Loucy (cell line): Measurements from ENCODE around the gene MRPL21.

Source experiments
- H2AFZ ChIP-seq: fragments of 200-600 bp; sonication (generic); 2 replicates; pipeline ENCODE4 v1.6.0; 2016; ENCODE audit warnings: antibody characterized with exemption, mild to moderate bottlenecking, low read length, moderate library complexity
- H3F3A ChIP-seq: fragments of 200-600 bp; 2 replicates; pipeline ENCODE4 v1.6.0; 2016; ENCODE audit warnings: antibody characterized with exemption, low read depth, mild to moderate bottlenecking
- H3K27me3 ChIP-seq: fragments of 200-600 bp; sonication (generic); 2 replicates; pipeline ENCODE4 v1.6.1; 2014; ENCODE audit warnings: low read length, mild to moderate bottlenecking; ENCODE audit not compliant: insufficient read depth, poor library complexity, severe bottlenecking
- H3K36me3 ChIP-seq: fragments of 200-600 bp; sonication (generic); 2 replicates; pipeline ENCODE4 v1.6.1; 2016; ENCODE audit warnings: low read length; ENCODE audit not compliant: insufficient read depth
- H3K4me1 ChIP-seq: fragments of 200-600 bp; sonication (generic); 2 replicates; pipeline ENCODE4 v1.5.1; 2014; ENCODE audit warnings: low read length, mild to moderate bottlenecking; ENCODE audit not compliant: insufficient read depth, poor library complexity, severe bottlenecking
- H3K4me2 ChIP-seq: fragments of 200-600 bp; sonication (generic); 2 replicates; pipeline ENCODE4 v1.6.0; 2014; ENCODE audit warnings: antibody characterized with exemption, low read length, low read depth, mild to moderate bottlenecking; ENCODE audit not compliant: poor library complexity, severe bottlenecking
- H3K4me3 ChIP-seq: fragments of 200-600 bp; sonication (generic); 2 replicates; pipeline ENCODE4 v1.5.1; 2014; ENCODE audit warnings: low read length, mild to moderate bottlenecking, mixed read lengths; ENCODE audit not compliant: poor library complexity, severe bottlenecking
- H3K79me2 ChIP-seq: fragments of 200-600 bp; sonication (generic); 2 replicates; pipeline ENCODE4 v1.6.1; 2014; ENCODE audit warnings: low read length; ENCODE audit not compliant: insufficient read depth
- H3K9ac ChIP-seq: fragments of 200-600 bp; sonication (generic); 2 replicates; pipeline ENCODE4 v1.6.0; 2014; ENCODE audit warnings: mild to moderate bottlenecking, low read depth, low read length, moderate library complexity; ENCODE audit not compliant: poor library complexity, severe bottlenecking
- H3K9me2 ChIP-seq: fragments of 200-600 bp; sonication (generic); replicated peaks from 2 replicates; pipeline ENCODE4 v1.6.1; 2016; ENCODE audit warnings: low read depth, low read length, mixed read lengths
- H3K9me3 ChIP-seq: fragments of 200-600 bp; sonication (generic); 2 replicates; pipeline ENCODE4 v1.6.1; 2014; ENCODE audit warnings: mild to moderate bottlenecking, antibody characterized with exemption, low read length, low read depth; ENCODE audit not compliant: insufficient read depth
- H4K20me1 ChIP-seq: fragments of 200-600 bp; sonication (generic); 2 replicates; pipeline ENCODE4 v1.6.0; 2014; ENCODE audit warnings: antibody characterized with exemption, low read length, mild to moderate bottlenecking; ENCODE audit not compliant: insufficient read depth, poor library complexity, severe bottlenecking
- EZH2phosphoT487 ChIP-seq: fragments of 200-600 bp; IDR thresholded peaks from 2 replicates; pipeline ENCODE4 v1.6.1; 2018; ENCODE audit warnings: antibody characterized with exemption, mild to moderate bottlenecking, moderate library complexity, borderline replicate concordance
- TF ChIP-seq, protein P1 (sequence below): fragments of 200-600 bp; sonication (generic); conservative IDR thresholded peaks from 2 replicates; pipeline ENCODE4 v1.5.1; 2014; ENCODE audit warnings: mild to moderate bottlenecking, antibody characterized with exemption, low read length

The MRPL21 gene

DNA sequence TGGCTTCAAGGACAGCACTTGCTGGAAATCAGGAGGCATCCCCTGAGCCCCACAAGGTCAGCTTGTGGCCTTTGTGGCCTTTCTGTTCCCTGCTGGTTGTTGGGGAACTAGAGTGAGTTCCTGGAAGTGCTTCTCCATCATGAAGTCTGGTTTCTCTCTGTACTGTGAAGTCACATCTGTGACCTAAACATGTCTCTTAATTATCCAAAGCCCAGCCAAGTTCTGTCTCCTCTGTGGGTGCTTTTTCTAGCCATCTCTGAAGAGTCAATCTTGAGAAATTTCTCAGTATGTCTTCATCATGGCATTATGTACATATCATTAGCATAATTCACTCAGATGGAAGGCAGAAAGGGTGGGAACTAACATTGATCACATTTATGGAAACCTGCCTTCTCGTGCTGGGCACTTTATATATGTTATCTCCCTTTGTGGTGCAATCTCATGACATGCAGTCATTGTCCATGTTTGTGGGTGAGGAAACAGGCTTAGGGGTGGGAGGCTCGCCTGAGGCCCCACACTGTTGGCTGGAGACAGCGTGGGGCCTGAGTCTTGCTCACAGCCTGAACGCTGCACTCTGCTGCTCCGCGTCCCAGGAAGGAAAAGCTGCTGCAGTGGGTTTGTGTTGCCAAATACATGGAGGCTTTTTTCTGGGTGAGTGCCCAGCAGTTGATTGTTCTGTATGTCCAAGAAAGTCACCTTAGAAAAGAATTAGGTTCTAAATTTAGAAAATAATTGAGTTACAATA lies 24.7 kb upstream of the MRPL21 start:
- TF ChIP-seq EZH2phosphoT487 = no peak
- TF ChIP-seq, protein P1, sequence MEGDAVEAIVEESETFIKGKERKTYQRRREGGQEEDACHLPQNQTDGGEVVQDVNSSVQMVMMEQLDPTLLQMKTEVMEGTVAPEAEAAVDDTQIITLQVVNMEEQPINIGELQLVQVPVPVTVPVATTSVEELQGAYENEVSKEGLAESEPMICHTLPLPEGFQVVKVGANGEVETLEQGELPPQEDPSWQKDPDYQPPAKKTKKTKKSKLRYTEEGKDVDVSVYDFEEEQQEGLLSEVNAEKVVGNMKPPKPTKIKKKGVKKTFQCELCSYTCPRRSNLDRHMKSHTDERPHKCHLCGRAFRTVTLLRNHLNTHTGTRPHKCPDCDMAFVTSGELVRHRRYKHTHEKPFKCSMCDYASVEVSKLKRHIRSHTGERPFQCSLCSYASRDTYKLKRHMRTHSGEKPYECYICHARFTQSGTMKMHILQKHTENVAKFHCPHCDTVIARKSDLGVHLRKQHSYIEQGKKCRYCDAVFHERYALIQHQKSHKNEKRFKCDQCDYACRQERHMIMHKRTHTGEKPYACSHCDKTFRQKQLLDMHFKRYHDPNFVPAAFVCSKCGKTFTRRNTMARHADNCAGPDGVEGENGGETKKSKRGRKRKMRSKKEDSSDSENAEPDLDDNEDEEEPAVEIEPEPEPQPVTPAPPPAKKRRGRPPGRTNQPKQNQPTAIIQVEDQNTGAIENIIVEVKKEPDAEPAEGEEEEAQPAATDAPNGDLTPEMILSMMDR = no peak
- no peaks in the 10 kb centered on the region for H3K79me2 ChIP-seq
- H3K9me3 ChIP-seq = peaks cover 12% of the 10 kb centered on the region; the same call in 1 of the 2 replicates
- H3K36me3 ChIP-seq = peaks cover 82% of the 10 kb centered on the region
- H3K4me2 ChIP-seq = no peak overlapping the region
- H3K4me1 ChIP-seq = no peaks in the 10 kb centered on the region
- H2AFZ ChIP-seq = no peak overlapping the region
- no peak overlapping the region for H3K4me3 ChIP-seq
- H3F3A ChIP-seq = no peaks in the 10 kb centered on the region
- no peak overlapping the region for H3K9ac ChIP-seq
- no peaks in the 10 kb centered on the region for H3K27me3 ChIP-seq
- no peaks in the 10 kb centered on the region for H3K9me2 ChIP-seq
- H4K20me1 ChIP-seq = no peaks in the 10 kb centered on the region

DNA sequence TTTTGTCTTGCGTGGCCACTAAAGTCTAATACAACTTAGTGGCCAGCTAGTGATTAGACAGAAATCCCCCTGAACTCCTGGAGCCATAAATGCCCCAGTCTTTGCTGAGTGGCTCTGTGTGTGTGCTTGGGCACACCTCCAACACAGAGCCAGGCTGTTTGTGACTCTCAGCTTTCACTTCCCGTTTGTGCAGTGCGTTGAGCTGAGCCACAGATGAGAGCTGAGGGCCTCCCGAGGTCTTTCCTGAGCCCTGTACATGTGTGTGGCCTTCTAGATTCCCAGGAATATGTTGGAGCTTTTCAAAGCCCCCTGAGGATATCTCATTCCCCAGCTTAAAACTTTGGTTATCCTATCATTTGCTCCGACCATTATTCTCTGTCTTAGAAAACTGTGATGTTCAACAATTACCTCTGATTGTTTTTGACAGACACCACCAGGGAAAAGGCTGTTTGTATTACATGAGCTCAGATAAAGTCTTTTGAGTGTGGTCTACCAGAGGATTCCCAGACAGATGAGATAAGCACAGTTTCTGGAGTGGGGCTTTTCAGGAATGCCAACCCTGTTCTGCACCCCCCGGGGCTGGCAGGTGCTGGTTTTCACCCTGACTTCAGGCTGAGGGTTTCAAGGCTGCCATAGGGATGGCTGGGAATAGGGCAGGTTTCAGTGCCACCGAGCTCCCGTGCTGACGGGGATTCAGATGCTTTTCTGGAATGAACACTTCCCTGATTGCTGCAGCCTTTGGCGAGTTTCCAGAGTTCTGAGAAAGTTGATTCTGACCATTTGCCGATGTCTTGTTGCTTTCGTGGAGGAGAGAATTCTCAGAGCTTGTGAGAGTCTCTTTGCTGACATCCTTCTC lies 23.9 kb upstream of the MRPL21 start:
- Histone ChIP-seq H4K20me1 (no peaks in the 10 kb centered on the region), H3K4me3 (no peak overlapping the region), H2AFZ (no peak overlapping the region), H3K9ac (no peak overlapping the region), H3K27me3 (no peaks in the 10 kb centered on the region), H3F3A (no peaks in the 10 kb centered on the region), H3K9me2 (no peaks in the 10 kb centered on the region), H3K4me2 (no peak overlapping the region), H3K4me1 (no peaks in the 10 kb centered on the region), H3K79me2 (no peaks in the 10 kb centered on the region), H3K9me3 (peaks cover 12% of the 10 kb centered on the region; the same call in 1 of the 2 replicates), H3K36me3 (peaks cover 82% of the 10 kb centered on the region)
- TF ChIP-seq, protein P1 = no peak
- TF ChIP-seq EZH2phosphoT487 = no peak

DNA sequence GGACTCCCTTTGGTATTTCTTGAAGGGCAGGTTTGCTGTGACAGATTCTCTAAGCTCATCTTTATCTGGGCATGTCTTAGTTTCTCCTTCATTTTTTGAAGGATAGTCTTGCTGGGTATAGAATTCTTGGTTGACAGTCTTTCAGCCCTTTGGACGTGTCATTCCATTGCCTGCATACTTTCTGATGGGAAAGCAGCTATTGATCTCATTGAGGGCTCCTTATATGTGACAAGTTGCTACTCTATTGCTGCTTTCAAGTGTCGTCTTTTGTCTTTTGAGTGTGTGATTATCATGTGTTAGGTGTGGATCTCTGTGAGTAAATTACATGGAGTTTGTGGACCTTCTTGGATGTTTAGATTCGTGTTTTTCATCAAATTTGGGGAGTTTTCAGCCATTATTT lies 22.0 kb upstream of the MRPL21 start:
- no peak for TF ChIP-seq EZH2phosphoT487
- TF ChIP-seq, protein P1 = no peak
- no peaks in the 10 kb centered on the region for H3K79me2 ChIP-seq
- H4K20me1 ChIP-seq = no peaks in the 10 kb centered on the region
- H3K4me2 ChIP-seq = no peak overlapping the region
- H3K4me1 ChIP-seq = no peaks in the 10 kb centered on the region
- H2AFZ ChIP-seq = no peak overlapping the region
- H3K9ac ChIP-seq = no peak overlapping the region
- no peak overlapping the region for H3K4me3 ChIP-seq
- no peaks in the 10 kb centered on the region for H3K27me3 ChIP-seq
- peaks cover 77% of the 10 kb centered on the region for H3K36me3 ChIP-seq
- no peaks in the 10 kb centered on the region for H3K9me2 ChIP-seq
- no peaks in the 10 kb centered on the region for H3F3A ChIP-seq
- peaks cover 12% of the 10 kb centered on the region; the same call in 1 of the 2 replicates for H3K9me3 ChIP-seq
